Measurements from ENCODE around the gene ERCC4.

Gene ERCC4

GRCh38 chr16:13938480-13938879 is 18.5 kb downstream of the ERCC4 start:
- TF ChIP-seq TAF1 (IDR thresholded peaks at IDR 0.05; ENCODE audit: low read depth) (no peak), TEAD4 (IDR thresholded peaks at IDR 0.05) (no peak), EP300 (IDR thresholded peaks at IDR 0.05; ENCODE audit: borderline replicate concordance) (no peak), CEBPB (IDR thresholded peaks at IDR 0.05) (no peak), RAD21 (IDR thresholded peaks at IDR 0.05; ENCODE audit: low read depth) (no peak), EGR1 (IDR thresholded peaks at IDR 0.05) (no peak), NFIC (IDR thresholded peaks at IDR 0.05) (no peak), REST (IDR thresholded peaks at IDR 0.05; ENCODE audit: low read depth) (no peak), USF1 (IDR thresholded peaks at IDR 0.05) (no peak), FOXM1 (IDR thresholded peaks at IDR 0.05; ENCODE audit: borderline replicate concordance, low read depth) (no peak)

GRCh38 chr16:13939821-13940220 is 19.9 kb downstream of the ERCC4 start:
- TF ChIP-seq NFIC (IDR thresholded peaks at IDR 0.05) (no peak), MAX (IDR thresholded peaks at IDR 0.05) (no peak)

GRCh38 chr16:13940397-13940933 is 20.5 kb downstream of the ERCC4 start:
- TF ChIP-seq YY1 (IDR thresholded peaks at IDR 0.05; ENCODE audit: low read depth) (no peak), RAD21 (IDR thresholded peaks at IDR 0.05; ENCODE audit: low read depth) (no peak), ZBTB7A (IDR thresholded peaks at IDR 0.05; ENCODE audit: low read depth) (no peak), EP300 (IDR thresholded peaks at IDR 0.05; ENCODE audit: borderline replicate concordance) (no peak), TCF12 (IDR thresholded peaks at IDR 0.05; ENCODE audit: low read depth) (no peak), CEBPB (IDR thresholded peaks at IDR 0.05) (no peak), TEAD4 (IDR thresholded peaks at IDR 0.05) (no peak), TAF1 (IDR thresholded peaks at IDR 0.05; ENCODE audit: low read depth) (no peak)

GRCh38 chr16:13944816-13945215 is 24.9 kb downstream of the ERCC4 start:
- TF ChIP-seq ZBTB7A (IDR thresholded peaks at IDR 0.05; ENCODE audit: low read depth) (no peak), RAD21 (IDR thresholded peaks at IDR 0.05; ENCODE audit: low read depth) (no peak), CEBPB (IDR thresholded peaks at IDR 0.05) (no peak), YY1 (IDR thresholded peaks at IDR 0.05; ENCODE audit: low read depth) (no peak), TEAD4 (IDR thresholded peaks at IDR 0.05) (no peak), EGR1 (IDR thresholded peaks at IDR 0.05) (no peak), CREB1 (IDR thresholded peaks at IDR 0.05; ENCODE audit: low read depth) (no peak), REST (IDR thresholded peaks at IDR 0.05; ENCODE audit: low read depth) (no peak), TAF1 (IDR thresholded peaks at IDR 0.05; ENCODE audit: low read depth) (no peak), FOXM1 (IDR thresholded peaks at IDR 0.05; ENCODE audit: borderline replicate concordance, low read depth) (no peak), EP300 (IDR thresholded peaks at IDR 0.05; ENCODE audit: borderline replicate concordance) (no peak), TCF12 (IDR thresholded peaks at IDR 0.05; ENCODE audit: low read depth) (no peak)

GRCh38 chr16:13945744-13946485 is 26.0 kb downstream of the ERCC4 start:
- TF ChIP-seq EGR1 (IDR thresholded peaks at IDR 0.05) (no peak), TEAD4 (IDR thresholded peaks at IDR 0.05) (no peak), YY1 (IDR thresholded peaks at IDR 0.05; ENCODE audit: low read depth) (no peak)

GRCh38 chr16:13948086-13948485 is 28.1 kb downstream of the ERCC4 start:
- TF ChIP-seq CREB1 (IDR thresholded peaks at IDR 0.05; ENCODE audit: low read depth): no peak
- TF ChIP-seq USF1 (IDR thresholded peaks at IDR 0.05): no peak
- no peak for TF ChIP-seq TEAD4 (IDR thresholded peaks at IDR 0.05)
- no peak for TF ChIP-seq TCF12 (IDR thresholded peaks at IDR 0.05; ENCODE audit: low read depth)
- no peak for TF ChIP-seq CEBPB (IDR thresholded peaks at IDR 0.05)
- no peak for TF ChIP-seq MAX (IDR thresholded peaks at IDR 0.05)
- TF ChIP-seq RAD21 (IDR thresholded peaks at IDR 0.05; ENCODE audit: low read depth): no peak
- TF ChIP-seq REST (IDR thresholded peaks at IDR 0.05; ENCODE audit: low read depth): no peak
- TF ChIP-seq TAF1 (IDR thresholded peaks at IDR 0.05; ENCODE audit: low read depth): no peak
- TF ChIP-seq EP300 (IDR thresholded peaks at IDR 0.05; ENCODE audit: borderline replicate concordance): no peak
- no peak for TF ChIP-seq EGR1 (IDR thresholded peaks at IDR 0.05)
- no peak for TF ChIP-seq ZBTB7A (IDR thresholded peaks at IDR 0.05; ENCODE audit: low read depth)
- no peak for TF ChIP-seq NFIC (IDR thresholded peaks at IDR 0.05)
- TF ChIP-seq YY1 (IDR thresholded peaks at IDR 0.05; ENCODE audit: low read depth): no peak
- no peak for TF ChIP-seq FOXM1 (IDR thresholded peaks at IDR 0.05; ENCODE audit: borderline replicate concordance, low read depth)

Data from Ishikawa (cell line).